SK-N-SH treated with all-trans-retinoic acid at 6 μM for 48 hours (cell line): ENCODE data around the gene STX11.

Experiments used
- ARNTL ChIP-seq: fragments of 450-650 bp; formaldehyde crosslinking; IDR thresholded peaks from 2 replicates; pipeline ENCODE4 v1.5.0; 2020; ENCODE audit warnings: low read depth, mild to moderate bottlenecking, moderate library complexity, borderline replicate concordance
- BACH2 ChIP-seq: fragments of 250-450 bp; sonication (Bioruptor Pico); IDR thresholded peaks from 2 replicates; pipeline ENCODE4 v1.9.0; 2021; ENCODE audit warnings: mild to moderate bottlenecking, borderline replicate concordance
- CSDC2 ChIP-seq: fragments of 250-450 bp; sonication (Bioruptor Pico); IDR thresholded peaks from 2 replicates; pipeline ENCODE4 v1.5.0; 2020; ENCODE audit warnings: mild to moderate bottlenecking, moderate library complexity
- CSRNP3 ChIP-seq: fragments of 250-450 bp; sonication (Bioruptor Pico); IDR thresholded peaks from 2 replicates; pipeline ENCODE4 v1.5.1; 2021; ENCODE audit warnings: mild to moderate bottlenecking, moderate library complexity
- ESRRG ChIP-seq: fragments of 250-450 bp; sonication (Bioruptor Pico); IDR thresholded peaks from 2 replicates; pipeline ENCODE4 v1.6.1; 2021; ENCODE audit warnings: mild to moderate bottlenecking
- OSR1 ChIP-seq: fragments of 250-450 bp; sonication (Bioruptor Pico); IDR thresholded peaks from 2 replicates; pipeline ENCODE4 v1.8.0; 2022; ENCODE audit warnings: moderate library complexity, mild to moderate bottlenecking, inconsistent platforms
- PATZ1 ChIP-seq: fragments of 250-450 bp; sonication (Bioruptor Pico); IDR thresholded peaks from 2 replicates; pipeline ENCODE4 v1.8.0; 2020; ENCODE audit warnings: mild to moderate bottlenecking, moderate library complexity, borderline replicate concordance
- POU6F1 ChIP-seq: fragments of 250-450 bp; sonication (Bioruptor Pico); IDR thresholded peaks from 2 replicates; pipeline ENCODE4 v1.8.0; 2021; ENCODE audit warnings: low read depth, mild to moderate bottlenecking, moderate library complexity, borderline replicate concordance
- TCF4 ChIP-seq: fragments of 250-450 bp; sonication (Bioruptor Pico); IDR thresholded peaks from 2 replicates; pipeline ENCODE4 v1.8.0; 2021; ENCODE audit warnings: mild to moderate bottlenecking, moderate library complexity, borderline replicate concordance
- ZC3H10 ChIP-seq: fragments of 250-450 bp; sonication (Bioruptor Pico); IDR thresholded peaks from 2 replicates; pipeline ENCODE4 v1.5.1; 2021; ENCODE audit warnings: mild to moderate bottlenecking, moderate library complexity
- ZFP3 ChIP-seq: fragments of 250-450 bp; sonication (Bioruptor Pico); IDR thresholded peaks from 2 replicates; pipeline ENCODE4 v1.5.0; 2020; ENCODE audit warnings: mild to moderate bottlenecking, moderate library complexity
- ZFP30 ChIP-seq: fragments of 450-650 bp; formaldehyde crosslinking; IDR thresholded peaks from 2 replicates; pipeline ENCODE4 v1.5.0; 2022; ENCODE audit warnings: mild to moderate bottlenecking, moderate library complexity
- ZNF565 ChIP-seq: fragments of 450-650 bp; formaldehyde crosslinking; conservative IDR thresholded peaks from 2 replicates; pipeline ENCODE4 v1.5.0; 2020; ENCODE audit warnings: low read depth, mild to moderate bottlenecking, moderate library complexity
- TF ChIP-seq, protein P1 (sequence below): fragments of 250-450 bp; sonication (Bioruptor Pico); IDR thresholded peaks from 2 replicates; pipeline ENCODE4 v1.5.0; 2020; ENCODE audit warnings: mild to moderate bottlenecking, moderate library complexity

DNA sequence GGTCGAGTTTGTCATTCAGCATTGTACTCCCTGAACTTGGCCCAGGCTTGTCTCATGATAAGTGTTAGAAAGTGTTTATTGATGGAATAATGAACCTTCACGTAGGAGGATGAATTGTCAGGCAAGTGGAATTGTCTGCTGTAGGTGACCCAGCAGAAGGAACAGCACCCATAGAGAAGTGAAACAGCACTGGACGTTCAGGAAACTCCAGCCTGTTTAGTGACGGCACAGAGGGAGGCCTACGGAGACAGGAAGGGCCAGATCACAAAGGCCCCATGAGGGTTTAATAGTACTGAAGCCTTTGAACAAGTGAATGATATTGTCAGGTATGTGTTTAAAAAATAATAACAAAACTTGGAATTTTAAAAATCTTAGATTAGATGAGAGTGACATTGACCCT, 2.9 kb downstream of the STX11 start:
- TF ChIP-seq TCF4 (CRISPR knock-in tag) = no peak
- no peak for TF ChIP-seq BACH2 (CRISPR knock-in tag)
- TF ChIP-seq OSR1 (CRISPR knock-in tag) = no peak
- TF ChIP-seq ZNF565 = no peak
- no peak for TF ChIP-seq CSDC2 (CRISPR knock-in tag)
- no peak for TF ChIP-seq ESRRG (CRISPR knock-in tag)
- no peak for TF ChIP-seq ZFP30 (CRISPR knock-in tag)
- TF ChIP-seq, protein P1, sequence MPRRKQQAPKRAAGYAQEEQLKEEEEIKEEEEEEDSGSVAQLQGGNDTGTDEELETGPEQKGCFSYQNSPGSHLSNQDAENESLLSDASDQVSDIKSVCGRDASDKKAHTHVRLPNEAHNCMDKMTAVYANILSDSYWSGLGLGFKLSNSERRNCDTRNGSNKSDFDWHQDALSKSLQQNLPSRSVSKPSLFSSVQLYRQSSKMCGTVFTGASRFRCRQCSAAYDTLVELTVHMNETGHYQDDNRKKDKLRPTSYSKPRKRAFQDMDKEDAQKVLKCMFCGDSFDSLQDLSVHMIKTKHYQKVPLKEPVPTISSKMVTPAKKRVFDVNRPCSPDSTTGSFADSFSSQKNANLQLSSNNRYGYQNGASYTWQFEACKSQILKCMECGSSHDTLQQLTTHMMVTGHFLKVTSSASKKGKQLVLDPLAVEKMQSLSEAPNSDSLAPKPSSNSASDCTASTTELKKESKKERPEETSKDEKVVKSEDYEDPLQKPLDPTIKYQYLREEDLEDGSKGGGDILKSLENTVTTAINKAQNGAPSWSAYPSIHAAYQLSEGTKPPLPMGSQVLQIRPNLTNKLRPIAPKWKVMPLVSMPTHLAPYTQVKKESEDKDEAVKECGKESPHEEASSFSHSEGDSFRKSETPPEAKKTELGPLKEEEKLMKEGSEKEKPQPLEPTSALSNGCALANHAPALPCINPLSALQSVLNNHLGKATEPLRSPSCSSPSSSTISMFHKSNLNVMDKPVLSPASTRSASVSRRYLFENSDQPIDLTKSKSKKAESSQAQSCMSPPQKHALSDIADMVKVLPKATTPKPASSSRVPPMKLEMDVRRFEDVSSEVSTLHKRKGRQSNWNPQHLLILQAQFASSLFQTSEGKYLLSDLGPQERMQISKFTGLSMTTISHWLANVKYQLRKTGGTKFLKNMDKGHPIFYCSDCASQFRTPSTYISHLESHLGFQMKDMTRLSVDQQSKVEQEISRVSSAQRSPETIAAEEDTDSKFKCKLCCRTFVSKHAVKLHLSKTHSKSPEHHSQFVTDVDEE (CRISPR knock-in tag) = no peak
- no peak for TF ChIP-seq PATZ1 (CRISPR knock-in tag)
- no peak for TF ChIP-seq CSRNP3
- no peak for TF ChIP-seq ZFP3 (CRISPR knock-in tag)
- TF ChIP-seq POU6F1 (CRISPR knock-in tag) = no peak
- TF ChIP-seq ARNTL (CRISPR knock-in tag) = no peak
- TF ChIP-seq ZC3H10 (CRISPR knock-in tag) = no peak
